Neural cell (in vitro differentiated cells): ENCODE measurements around the gene TOMM20.

Experiments used
- EP300 ChIP-seq: fragments of 450-650 bp; conservative IDR thresholded peaks from 2 replicates; pipeline ENCODE4 v1.6.1; 2014; ENCODE audit warnings: antibody characterized with exemption, mild to moderate bottlenecking, moderate library complexity; ENCODE audit not compliant: poor library complexity, severe bottlenecking
- EZH2 ChIP-seq: fragments of 200-600, 300-800 bp; shearing (Covaris generic), sonication (generic); IDR thresholded peaks from 2 replicates; pipeline ENCODE4 v1.6.1; 2014; ENCODE audit warnings: antibody characterized with exemption, low read length, borderline replicate concordance, mild to moderate bottlenecking; ENCODE audit not compliant: insufficient read depth, poor library complexity, severe bottlenecking
- POLR2AphosphoS5 ChIP-seq: IDR thresholded peaks from 2 replicates; pipeline ENCODE4 v1.6.1; 2012
- RAD21 ChIP-seq: fragments of 450-650 bp; conservative IDR thresholded peaks from 2 replicates; pipeline ENCODE4 v1.6.1; 2014; ENCODE audit warnings: antibody characterized with exemption, mild to moderate bottlenecking, moderate library complexity
- TF ChIP-seq, protein P1 (sequence below): fragments of 450-650 bp; IDR thresholded peaks from 2 replicates; pipeline ENCODE4 v1.5.1; 2014; ENCODE audit warnings: antibody characterized with exemption, mild to moderate bottlenecking, moderate library complexity; ENCODE audit not compliant: poor library complexity, severe bottlenecking
- TF ChIP-seq, protein P2 (sequence below): IDR thresholded peaks from 2 replicates; pipeline ENCODE4 v1.6.1; 2012; ENCODE audit warnings: borderline replicate concordance

DNA sequence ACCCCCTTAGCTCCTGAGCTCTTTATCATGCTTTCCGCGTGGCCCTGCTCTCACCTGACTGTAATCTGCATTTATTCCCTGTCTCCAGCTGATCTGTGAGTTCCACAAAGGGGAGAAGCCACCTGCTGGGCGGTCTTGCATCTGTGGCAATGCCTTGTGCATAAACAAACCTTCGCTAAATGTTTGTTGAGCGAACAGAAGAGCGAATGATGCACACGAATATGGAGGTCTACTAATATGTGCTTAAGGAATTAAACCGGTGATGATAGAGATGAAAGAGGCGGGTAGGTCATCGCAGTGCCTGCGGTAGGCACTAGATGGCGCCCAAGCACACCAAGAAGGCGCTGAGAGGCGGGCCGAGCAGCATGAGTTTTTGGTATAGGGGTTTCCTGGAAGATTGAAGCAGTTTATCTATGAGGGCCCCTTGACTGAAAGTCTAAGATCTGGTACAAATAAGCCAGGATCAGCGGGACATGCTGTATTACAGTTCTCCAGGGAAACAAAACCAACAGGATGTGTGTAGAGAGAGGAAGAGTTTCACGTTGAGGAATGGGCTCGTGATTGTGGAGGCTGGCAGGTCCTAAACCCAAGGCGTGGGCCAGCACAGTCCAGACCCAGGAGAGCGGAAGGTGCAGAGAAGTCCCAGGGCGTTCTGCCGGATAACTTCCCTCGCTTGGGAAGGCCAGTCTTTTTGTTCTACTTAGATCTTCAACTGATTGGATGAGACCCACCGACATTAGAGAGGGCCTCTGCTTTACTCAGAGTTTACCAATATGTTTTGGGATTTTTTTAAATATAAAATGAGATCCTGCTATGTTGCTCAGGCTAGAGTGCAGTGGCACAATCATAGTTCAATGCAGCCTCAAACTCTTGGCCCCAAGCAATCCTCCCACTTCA lies 34.7 kb downstream of the TOMM20 start:
- TF ChIP-seq POLR2AphosphoS5 (peak; percentile 5), EP300 (no peak), EZH2 (no peak), RAD21 (peak; percentile 64)
- TF ChIP-seq, protein P1, sequence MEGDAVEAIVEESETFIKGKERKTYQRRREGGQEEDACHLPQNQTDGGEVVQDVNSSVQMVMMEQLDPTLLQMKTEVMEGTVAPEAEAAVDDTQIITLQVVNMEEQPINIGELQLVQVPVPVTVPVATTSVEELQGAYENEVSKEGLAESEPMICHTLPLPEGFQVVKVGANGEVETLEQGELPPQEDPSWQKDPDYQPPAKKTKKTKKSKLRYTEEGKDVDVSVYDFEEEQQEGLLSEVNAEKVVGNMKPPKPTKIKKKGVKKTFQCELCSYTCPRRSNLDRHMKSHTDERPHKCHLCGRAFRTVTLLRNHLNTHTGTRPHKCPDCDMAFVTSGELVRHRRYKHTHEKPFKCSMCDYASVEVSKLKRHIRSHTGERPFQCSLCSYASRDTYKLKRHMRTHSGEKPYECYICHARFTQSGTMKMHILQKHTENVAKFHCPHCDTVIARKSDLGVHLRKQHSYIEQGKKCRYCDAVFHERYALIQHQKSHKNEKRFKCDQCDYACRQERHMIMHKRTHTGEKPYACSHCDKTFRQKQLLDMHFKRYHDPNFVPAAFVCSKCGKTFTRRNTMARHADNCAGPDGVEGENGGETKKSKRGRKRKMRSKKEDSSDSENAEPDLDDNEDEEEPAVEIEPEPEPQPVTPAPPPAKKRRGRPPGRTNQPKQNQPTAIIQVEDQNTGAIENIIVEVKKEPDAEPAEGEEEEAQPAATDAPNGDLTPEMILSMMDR = peak; percentile 90
- TF ChIP-seq, protein P2, sequence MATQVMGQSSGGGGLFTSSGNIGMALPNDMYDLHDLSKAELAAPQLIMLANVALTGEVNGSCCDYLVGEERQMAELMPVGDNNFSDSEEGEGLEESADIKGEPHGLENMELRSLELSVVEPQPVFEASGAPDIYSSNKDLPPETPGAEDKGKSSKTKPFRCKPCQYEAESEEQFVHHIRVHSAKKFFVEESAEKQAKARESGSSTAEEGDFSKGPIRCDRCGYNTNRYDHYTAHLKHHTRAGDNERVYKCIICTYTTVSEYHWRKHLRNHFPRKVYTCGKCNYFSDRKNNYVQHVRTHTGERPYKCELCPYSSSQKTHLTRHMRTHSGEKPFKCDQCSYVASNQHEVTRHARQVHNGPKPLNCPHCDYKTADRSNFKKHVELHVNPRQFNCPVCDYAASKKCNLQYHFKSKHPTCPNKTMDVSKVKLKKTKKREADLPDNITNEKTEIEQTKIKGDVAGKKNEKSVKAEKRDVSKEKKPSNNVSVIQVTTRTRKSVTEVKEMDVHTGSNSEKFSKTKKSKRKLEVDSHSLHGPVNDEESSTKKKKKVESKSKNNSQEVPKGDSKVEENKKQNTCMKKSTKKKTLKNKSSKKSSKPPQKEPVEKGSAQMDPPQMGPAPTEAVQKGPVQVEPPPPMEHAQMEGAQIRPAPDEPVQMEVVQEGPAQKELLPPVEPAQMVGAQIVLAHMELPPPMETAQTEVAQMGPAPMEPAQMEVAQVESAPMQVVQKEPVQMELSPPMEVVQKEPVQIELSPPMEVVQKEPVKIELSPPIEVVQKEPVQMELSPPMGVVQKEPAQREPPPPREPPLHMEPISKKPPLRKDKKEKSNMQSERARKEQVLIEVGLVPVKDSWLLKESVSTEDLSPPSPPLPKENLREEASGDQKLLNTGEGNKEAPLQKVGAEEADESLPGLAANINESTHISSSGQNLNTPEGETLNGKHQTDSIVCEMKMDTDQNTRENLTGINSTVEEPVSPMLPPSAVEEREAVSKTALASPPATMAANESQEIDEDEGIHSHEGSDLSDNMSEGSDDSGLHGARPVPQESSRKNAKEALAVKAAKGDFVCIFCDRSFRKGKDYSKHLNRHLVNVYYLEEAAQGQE = no peak
